ENCODE data around the gene DLK2. TPM values are rescaled to one million over a fixed set of nuclear protein-coding genes. Genes with fewer than 3 reads are reported as not detected.

DLK2 gene
- total and polyA plus RNA-seq, 2 of the 13 experiments (the other 11 are each of a cell fraction or from before 2014, with no cell fraction given) = 1.2 to 3.8 TPM

GRCh38 chr6:43428112-43428570 is 27.2 kb downstream of the DLK2 start (continued):
- TF ChIP-seq ZNF510 (CRISPR knock-in tag; IDR thresholded peaks at IDR 0.05; ENCODE audit: low read depth) = 0 out of 2 replicates have a peak, but pooled peaks have one; percentile 11
- 0 out of 2 replicates have a peak, but pooled peaks have one; percentile 2 for TF ChIP-seq ARNTL (CRISPR knock-in tag; IDR thresholded peaks at IDR 0.05)
- TF ChIP-seq, protein P1, sequence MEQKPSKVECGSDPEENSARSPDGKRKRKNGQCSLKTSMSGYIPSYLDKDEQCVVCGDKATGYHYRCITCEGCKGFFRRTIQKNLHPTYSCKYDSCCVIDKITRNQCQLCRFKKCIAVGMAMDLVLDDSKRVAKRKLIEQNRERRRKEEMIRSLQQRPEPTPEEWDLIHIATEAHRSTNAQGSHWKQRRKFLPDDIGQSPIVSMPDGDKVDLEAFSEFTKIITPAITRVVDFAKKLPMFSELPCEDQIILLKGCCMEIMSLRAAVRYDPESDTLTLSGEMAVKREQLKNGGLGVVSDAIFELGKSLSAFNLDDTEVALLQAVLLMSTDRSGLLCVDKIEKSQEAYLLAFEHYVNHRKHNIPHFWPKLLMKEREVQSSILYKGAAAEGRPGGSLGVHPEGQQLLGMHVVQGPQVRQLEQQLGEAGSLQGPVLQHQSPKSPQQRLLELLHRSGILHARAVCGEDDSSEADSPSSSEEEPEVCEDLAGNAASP (CRISPR knock-in tag; IDR thresholded peaks at IDR 0.05; ENCODE audit: borderline replicate concordance) = no peak
- TF ChIP-seq, protein P2, sequence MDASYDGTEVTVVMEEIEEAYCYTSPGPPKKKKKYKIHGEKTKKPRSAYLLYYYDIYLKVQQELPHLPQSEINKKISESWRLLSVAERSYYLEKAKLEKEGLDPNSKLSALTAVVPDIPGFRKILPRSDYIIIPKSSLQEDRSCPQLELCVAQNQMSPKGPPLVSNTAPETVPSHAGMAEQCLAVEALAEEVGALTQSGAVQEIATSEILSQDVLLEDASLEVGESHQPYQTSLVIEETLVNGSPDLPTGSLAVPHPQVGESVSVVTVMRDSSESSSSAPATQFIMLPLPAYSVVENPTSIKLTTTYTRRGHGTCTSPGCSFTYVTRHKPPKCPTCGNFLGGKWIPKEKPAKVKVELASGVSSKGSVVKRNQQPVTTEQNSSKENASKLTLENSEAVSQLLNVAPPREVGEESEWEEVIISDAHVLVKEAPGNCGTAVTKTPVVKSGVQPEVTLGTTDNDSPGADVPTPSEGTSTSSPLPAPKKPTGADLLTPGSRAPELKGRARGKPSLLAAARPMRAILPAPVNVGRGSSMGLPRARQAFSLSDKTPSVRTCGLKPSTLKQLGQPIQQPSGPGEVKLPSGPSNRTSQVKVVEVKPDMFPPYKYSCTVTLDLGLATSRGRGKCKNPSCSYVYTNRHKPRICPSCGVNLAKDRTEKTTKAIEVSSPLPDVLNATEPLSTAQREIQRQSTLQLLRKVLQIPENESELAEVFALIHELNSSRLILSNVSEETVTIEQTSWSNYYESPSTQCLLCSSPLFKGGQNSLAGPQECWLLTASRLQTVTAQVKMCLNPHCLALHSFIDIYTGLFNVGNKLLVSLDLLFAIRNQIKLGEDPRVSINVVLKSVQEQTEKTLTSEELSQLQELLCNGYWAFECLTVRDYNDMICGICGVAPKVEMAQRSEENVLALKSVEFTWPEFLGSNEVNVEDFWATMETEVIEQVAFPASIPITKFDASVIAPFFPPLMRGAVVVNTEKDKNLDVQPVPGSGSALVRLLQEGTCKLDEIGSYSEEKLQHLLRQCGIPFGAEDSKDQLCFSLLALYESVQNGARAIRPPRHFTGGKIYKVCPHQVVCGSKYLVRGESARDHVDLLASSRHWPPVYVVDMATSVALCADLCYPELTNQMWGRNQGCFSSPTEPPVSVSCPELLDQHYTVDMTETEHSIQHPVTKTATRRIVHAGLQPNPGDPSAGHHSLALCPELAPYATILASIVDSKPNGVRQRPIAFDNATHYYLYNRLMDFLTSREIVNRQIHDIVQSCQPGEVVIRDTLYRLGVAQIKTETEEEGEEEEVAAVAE (CRISPR knock-in tag; IDR thresholded peaks at IDR 0.05; ENCODE audit: borderline replicate concordance) = peak; percentile 48; the same call in 1 of the 2 replicates
- 0 out of 2 replicates have a peak, but pooled peaks have one; percentile 68 for TF ChIP-seq ZNF552 (CRISPR knock-in tag; IDR thresholded peaks at IDR 0.05; ENCODE audit: borderline replicate concordance)
- no peak for TF ChIP-seq ZNF772 (CRISPR knock-in tag; IDR thresholded peaks at IDR 0.05)
- TF ChIP-seq UBTF (CRISPR knock-in tag; IDR thresholded peaks at IDR 0.05) = peak; percentile 3
- TF ChIP-seq, protein P3, sequence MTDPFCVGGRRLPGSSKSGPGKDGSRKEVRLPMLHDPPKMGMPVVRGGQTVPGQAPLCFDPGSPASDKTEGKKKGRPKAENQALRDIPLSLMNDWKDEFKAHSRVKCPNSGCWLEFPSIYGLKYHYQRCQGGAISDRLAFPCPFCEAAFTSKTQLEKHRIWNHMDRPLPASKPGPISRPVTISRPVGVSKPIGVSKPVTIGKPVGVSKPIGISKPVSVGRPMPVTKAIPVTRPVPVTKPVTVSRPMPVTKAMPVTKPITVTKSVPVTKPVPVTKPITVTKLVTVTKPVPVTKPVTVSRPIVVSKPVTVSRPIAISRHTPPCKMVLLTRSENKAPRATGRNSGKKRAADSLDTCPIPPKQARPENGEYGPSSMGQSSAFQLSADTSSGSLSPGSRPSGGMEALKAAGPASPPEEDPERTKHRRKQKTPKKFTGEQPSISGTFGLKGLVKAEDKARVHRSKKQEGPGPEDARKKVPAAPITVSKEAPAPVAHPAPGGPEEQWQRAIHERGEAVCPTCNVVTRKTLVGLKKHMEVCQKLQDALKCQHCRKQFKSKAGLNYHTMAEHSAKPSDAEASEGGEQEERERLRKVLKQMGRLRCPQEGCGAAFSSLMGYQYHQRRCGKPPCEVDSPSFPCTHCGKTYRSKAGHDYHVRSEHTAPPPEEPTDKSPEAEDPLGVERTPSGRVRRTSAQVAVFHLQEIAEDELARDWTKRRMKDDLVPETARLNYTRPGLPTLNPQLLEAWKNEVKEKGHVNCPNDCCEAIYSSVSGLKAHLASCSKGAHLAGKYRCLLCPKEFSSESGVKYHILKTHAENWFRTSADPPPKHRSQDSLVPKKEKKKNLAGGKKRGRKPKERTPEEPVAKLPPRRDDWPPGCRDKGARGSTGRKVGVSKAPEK (CRISPR knock-in tag; IDR thresholded peaks at IDR 0.05; ENCODE audit: borderline replicate concordance) = no peak
- TF ChIP-seq PREB (CRISPR knock-in tag; IDR thresholded peaks at IDR 0.05) = no peak
- peak; percentile 19; the same call in 1 of the 2 replicates for TF ChIP-seq KDM5A (IDR thresholded peaks at IDR 0.05; ENCODE audit: borderline replicate concordance, low read length)
- no peak; the same call in 1 of the 2 replicates for TF ChIP-seq ZNF800 (CRISPR knock-in tag; IDR thresholded peaks at IDR 0.05)
- 0 out of 2 replicates have a peak, but pooled peaks have one; percentile 16 for TF ChIP-seq ZNF441 (CRISPR knock-in tag; IDR thresholded peaks at IDR 0.05; ENCODE audit: borderline replicate concordance)
